Spleen (tissue), 7 donors: Measurements from ENCODE around the gene MYO16.

ENCODE experiments used
- POLR2A ChIP-seq, 3 donors: fragments of 450-650 bp; IDR thresholded peaks; one replicate each; pipeline ENCODE4 v1.5.1; 2017; ENCODE audit warnings: antibody characterized with exemption in 3 of 3, mild to moderate bottlenecking in 1 of 3
- POLR2AphosphoS5 ChIP-seq, 3 donors: sonication (generic); formaldehyde crosslinking; IDR thresholded peaks; one replicate each; pipeline ENCODE4 v1.5.1; 2017; ENCODE audit warnings: antibody characterized with exemption in 3 of 3
- TF ChIP-seq, protein P1 (sequence below), 11 experiments: fragments of 200-600 bp in 7 of 11; fragments of 450-650 bp in 4 of 11; sonication (generic) in 4 of 11; IDR thresholded peaks in 8 of 11; conservative IDR thresholded peaks in 3 of 11; 1 replicate in 7 of 11; 2 replicates in 4 of 11; pipeline versions ENCODE4 v1.4.0 to v1.8.0; 2016 to 2021; ENCODE audit warnings: antibody characterized with exemption in 11 of 11, inconsistent platforms in 4 of 11, mild to moderate bottlenecking in 1 of 11
- donor health status: DM: no; HTN: no; CAD: no; lungs with moderate emphysema.
- donor health status: DM: no; HTN: no; CAD: no.
- donor health status: DM: no; HTN: no; CAD: no.

DNA sequence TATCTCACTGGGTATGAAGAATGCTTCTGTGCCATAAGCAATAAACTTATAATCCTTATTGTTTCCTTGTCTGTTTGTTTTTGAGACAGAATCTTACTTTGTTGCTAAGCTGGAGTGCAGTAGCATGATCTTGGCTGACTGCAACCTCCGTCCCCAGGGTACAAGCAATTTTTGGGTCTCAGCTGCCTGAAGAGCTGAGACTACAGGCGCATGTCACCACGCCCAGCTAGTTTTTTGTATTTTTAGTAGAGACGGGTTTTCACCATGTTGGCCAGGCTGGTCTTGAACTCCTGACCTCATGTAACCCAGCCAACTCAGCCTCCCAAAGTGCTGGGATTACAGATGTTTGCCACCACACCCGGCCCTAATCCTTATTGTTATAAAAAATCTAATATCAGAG, 112.5 kb downstream of the MYO16 start:
- TF ChIP-seq POLR2A (IDR thresholded peaks at IDR 0.05) (no peak), POLR2AphosphoS5 (IDR thresholded peaks at IDR 0.05) (no peak)
- TF ChIP-seq, protein P1, sequence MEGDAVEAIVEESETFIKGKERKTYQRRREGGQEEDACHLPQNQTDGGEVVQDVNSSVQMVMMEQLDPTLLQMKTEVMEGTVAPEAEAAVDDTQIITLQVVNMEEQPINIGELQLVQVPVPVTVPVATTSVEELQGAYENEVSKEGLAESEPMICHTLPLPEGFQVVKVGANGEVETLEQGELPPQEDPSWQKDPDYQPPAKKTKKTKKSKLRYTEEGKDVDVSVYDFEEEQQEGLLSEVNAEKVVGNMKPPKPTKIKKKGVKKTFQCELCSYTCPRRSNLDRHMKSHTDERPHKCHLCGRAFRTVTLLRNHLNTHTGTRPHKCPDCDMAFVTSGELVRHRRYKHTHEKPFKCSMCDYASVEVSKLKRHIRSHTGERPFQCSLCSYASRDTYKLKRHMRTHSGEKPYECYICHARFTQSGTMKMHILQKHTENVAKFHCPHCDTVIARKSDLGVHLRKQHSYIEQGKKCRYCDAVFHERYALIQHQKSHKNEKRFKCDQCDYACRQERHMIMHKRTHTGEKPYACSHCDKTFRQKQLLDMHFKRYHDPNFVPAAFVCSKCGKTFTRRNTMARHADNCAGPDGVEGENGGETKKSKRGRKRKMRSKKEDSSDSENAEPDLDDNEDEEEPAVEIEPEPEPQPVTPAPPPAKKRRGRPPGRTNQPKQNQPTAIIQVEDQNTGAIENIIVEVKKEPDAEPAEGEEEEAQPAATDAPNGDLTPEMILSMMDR (IDR thresholded peaks at IDR 0.05 in 8 of 11, conservative IDR thresholded peaks at IDR 0.05 in 3 of 11) = no peak
